GM19328 (cell line): ENCODE measurements around the gene EEPD1.

Experiments
- ATAC-seq: cut with Tn5 transposase; IDR thresholded peaks from one replicate; pipeline ENCODE4 v1.9.1; 2021; ENCODE audit warnings: mild to moderate bottlenecking, moderate library complexity; ENCODE audit not compliant: unreplicated experiment

EEPD1 gene

DNA sequence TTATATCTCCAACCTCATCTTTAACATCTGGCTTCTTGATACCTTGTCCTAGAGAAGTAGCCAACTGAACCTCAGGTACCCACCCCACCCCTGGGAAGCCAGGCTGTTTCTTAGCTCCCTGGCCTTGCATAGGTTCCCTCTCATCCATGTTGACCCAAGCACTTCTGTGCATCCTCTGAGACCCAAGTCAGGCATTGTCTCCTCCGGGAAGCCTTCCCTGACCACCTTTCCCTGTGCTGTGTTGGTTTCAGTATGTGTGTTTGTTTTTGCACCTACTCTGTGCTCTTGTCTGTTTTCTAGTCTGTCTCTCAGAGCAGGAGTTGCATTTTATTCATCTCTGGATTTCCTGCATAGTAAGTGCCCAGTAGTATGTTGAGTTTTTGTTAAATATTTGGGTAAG, 143.2 kb downstream of the EEPD1 start:
- no peak for ATAC-seq

DNA sequence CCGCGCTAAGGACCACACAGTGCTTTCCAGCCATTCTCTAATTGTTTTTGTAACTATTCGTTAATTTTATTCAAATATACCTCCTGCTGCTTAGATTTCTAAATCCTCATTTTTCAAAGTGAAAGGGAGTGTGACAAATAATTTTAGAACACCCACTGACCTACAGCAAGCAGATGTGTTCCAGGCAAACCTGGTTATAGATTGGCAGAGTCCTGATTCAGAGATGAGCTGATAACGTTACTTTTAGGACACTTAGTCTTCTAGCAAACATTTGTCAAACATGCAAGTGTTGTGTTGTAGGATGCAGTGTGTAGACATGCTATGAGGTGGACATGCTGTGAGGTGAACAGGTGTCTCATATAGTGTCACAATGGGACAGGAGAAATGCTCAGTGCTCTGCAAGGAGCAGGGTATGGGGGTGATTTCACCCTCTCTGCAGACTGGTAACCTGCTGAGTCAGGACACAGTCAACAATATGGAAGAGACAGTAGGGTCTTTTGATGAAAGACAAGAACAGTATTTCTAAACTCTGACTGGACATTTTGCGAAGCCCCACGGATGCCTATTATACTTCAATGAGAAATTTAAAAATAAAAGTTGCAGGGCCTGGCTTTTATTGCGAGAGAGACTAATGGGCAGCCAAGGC, 144.4 kb downstream of the EEPD1 start:
- ATAC-seq = no peak

DNA sequence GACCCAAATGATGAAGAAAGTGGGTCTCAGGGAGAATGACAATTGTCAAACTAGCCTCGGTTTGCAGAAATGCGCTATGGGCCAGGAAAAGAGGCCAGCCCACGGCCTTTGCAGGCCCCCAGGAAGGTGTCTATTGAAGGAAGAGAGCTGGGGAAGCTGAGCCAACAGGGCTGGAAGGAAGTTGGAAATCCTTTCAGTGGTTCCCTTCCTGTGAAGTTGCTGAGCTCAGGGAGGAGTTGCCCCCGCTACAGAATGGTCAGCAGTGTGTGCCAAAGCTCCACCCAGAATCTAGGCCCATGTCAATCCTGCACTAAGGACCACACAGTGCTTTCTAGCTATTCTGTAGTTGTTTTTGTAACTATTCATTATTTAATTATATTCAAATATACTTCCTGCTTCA, 145.1 kb downstream of the EEPD1 start:
- no peak for ATAC-seq

DNA sequence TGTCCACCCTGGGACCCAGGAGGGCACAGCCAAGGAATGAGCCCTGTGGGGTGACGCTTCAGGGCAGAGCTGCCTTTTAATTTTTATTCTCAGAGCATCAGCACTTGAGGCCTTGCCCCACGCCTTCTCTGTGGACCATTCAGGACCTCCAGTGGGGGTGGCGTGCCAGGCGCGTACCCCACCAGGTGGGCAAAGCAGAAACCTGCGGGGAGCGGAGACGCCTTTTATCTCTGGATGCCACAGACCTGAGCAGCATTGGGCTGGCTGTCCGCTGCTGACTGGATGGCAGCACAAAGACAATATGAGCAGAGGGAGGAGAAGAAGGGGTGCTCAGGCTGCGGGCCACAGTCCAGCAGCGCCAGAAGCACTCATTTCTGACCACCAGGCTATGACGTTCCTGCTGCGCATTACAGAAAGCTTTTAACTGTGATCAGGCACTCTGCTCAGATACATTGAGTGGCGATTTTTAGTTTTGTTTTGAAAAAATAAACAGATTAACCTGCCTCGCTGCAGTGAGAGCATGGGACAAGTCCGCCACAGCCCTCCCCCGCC, 146.2 kb downstream of the EEPD1 start:
- no peak for ATAC-seq

DNA sequence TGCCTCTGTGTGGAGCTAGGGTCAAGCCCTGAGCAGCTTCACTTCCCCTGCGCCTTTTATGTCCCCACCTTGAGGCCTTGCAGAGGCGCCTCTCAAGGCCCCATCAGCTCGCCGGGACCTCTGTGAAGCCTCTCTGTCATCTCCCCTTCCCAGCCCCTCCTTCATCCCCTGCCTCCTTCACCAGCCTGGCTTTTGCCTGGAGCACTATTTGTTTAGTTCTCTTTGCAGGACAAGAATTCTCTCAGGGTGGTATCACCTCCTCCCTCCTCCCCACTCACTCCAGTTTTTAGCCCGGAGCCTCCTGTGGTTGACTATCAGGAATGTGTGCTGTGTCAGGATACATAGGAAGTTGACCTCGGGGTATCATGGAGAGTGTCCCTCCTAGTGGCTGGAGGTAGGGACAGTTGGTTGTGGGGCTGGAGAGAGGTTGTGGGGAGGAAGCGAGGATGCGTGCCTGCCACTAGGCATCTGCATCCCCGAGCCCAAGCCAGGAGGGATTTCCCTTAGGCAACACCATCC, 146.8 kb downstream of the EEPD1 start:
- no peak for ATAC-seq

DNA sequence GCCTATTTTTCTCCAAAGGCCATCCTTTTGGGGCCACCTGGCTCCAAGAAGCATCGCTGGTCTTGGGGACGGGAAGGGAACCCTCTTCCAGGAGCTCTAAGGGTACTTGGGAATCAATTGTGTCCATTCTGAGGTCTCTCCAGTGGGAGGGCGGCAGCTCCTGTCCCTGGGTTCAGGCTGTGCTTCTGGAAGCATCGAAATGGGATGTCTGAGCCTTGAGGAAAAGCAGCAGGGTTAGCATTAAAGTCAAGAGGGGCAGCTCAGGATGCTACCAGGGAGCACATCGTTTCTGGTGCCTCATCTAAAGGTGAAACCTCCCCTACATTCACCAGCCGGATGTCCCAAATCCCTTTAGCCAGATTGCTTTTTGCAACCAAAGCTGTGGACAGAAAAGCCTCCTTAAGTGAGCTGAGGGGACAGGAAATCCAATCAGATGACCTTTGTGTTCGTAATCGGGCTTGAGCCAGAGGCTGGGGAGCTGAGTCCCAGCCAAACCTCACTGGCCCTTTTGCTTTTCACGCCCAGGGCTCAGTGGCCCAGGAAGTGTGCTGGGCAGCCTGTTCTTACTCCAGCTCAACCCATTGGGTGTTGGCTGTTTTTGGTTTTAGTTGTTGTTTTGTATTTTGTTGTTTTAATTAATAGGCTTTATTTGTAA, 147.8 kb downstream of the EEPD1 start:
- no peak for ATAC-seq

DNA sequence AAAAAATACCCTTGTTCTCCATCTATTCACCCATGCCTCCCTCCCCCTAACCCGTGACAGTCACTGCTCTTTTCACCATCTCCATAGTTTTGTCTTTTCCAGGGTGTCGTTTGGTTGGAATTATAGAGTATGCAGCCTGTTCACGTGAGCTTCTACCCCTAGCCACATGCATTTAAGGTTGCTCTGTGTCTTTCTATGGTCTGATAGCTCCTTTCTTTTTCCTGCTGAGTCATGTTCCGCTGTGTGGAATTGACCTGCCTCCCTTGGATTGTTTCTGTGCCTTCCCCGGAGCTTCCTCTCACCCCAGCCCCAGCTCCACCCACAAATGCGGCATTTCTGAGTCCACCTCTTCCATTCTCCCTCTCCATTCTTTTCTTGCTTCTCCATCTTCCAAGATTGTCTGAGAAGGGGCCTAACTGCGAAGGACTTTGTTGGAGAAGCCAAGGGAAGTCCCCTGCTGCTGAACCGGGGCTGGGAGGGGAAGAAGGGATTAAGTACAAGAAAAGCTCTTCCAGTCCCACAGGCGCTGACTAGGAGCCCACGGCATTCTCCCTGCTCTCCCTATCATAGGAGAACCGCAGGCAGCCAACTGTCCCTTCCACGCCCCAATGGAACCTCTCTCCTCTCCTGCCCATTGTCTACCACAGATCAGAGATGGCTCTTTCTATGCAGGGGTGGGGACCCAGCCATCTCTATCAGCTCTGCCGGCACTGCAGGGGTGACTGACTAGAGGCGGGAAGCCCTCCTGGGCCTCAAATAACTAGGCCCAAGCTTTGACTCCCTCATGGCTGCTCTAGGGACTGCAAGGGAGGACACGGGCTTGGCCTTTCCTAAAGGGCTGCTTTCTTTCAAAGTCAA, 149.1 kb downstream of the EEPD1 start:
- no peak for ATAC-seq

DNA sequence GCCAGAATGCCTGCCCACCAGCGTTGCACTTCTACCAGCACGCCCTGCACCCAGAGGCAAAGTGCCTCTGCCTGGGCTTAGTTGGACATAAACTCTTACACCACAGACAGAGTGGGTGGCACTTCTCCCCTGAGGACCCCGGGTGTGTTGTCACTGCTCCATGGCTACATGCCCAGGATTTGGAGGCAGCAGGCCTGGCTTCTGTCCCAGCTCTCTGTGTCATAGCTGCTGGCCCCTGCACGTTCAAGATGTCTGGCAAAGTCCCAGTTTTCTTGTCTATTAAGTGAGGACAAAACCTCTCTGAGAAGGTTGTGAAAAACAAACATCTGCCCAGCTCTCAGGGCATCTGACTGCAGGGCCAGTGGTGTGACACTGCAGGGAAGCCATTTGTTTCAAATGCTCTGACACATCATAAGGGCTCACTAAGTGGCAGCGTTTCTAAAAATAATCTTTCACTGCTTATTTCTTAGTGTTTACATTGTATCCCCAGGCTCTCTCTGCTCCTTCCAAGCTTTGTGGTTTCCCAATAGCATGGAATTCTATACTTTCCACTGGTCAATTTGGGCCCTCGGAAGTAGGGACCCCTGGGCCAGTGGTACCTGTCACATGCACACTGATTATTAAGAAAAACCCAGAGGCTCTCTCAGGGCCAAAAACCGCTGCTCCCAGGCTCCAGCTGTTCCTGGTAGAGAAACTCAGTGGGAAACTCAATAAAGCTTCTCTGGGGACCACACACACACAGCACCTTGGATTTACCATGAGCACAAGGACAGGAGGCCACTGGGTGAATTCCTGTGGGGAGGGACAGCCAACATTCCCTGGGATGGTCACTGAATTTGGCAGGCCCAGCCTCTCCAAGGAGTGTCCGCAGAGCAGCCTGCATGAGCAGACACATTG, 150.4 kb downstream of the EEPD1 start:
- ATAC-seq = no peak

DNA sequence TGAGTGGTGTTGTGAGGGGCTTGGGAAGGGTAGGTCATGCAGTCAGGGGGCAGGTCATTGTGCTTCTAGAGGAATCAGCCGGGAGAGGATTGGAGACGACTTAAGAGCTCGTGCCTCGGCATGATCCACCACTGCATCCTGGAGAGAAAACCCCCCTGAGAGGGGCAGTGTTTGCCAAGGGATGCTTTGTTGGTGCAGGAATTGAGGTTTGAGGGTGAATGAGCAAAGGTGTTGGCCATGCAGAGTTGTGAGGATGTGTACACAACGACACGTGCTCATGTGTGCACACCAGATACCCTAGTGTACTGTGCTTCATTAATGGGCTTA, 151.0 kb downstream of the EEPD1 start:
- no peak for ATAC-seq

DNA sequence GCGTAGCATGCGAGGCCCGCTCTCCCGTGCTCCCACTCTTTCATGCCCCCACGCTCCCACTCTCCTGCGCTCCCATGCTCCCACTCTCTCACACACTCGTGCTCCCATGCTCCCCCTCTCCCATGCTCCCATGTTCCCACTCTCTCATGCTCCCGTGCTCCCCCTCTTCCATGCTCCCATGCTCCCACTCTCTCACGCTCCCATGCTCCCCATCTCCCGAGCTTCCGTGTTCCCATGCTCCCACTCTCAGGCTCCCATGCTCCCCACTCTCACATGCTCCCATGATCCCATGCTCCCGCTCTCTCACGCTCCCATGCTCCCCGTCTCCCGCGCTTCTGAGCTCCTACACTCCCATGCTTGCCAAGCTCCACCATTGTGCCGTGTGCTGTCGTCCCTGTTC, 152.2 kb downstream of the EEPD1 start:
- no peak for ATAC-seq

DNA sequence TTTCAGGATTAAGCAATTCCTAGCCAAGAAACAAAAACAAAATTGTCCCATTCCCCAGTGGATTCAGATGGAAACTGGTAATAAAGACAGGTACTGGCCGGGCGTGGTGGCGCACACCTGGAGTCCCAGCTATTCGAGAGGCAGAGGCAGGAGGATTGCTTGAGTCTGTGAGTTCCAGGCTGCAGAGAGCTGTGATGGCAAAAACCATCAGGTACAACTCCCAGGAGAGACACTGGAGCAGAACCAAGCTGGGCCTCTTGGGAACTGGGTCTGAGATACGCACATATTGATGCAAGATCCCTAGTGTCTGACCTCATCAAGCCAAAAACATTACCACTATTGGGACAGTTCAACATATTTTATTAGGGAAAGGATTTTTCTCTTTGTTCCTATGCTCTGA, 152.6 kb downstream of the EEPD1 start:
- ATAC-seq = no peak

DNA sequence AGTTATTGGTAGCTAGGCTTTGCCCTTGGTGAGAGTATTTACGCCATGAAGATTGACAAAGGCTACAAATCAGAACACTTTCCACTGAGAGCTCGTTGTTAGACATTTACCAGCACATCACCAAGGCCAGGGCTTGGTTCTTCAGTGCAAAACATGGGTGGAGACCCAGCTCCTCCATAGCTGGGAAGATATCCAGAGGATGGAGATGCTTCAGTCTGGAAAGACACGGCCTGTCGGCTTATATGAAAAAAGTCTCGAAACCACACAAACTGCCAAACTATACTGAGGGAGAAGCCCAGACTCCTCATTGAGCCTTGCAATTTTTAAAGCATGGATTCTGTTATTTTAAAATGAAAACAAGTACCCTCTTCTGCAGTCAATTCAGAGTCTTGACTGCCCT, 153.2 kb downstream of the EEPD1 start:
- ATAC-seq = no peak

DNA sequence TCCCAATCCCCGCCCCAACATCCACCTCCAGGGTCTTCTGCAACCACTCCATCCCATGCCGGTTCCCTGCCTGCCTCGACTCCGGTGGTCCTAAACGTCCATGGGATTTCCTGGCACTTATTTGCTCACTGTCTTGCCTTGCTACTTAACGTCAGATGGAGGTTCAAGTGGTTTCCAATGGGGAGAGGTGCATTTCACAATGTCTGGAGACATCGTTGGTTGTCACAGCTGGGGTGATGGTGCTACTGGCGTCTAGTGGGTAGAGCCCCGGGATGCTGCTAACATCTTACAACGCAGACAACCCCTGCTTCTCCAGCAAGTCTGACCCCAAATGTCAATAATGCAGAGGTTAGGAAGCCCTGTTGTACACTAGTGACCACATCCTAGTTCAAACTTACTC, 153.7 kb downstream of the EEPD1 start:
- ATAC-seq = no peak

DNA sequence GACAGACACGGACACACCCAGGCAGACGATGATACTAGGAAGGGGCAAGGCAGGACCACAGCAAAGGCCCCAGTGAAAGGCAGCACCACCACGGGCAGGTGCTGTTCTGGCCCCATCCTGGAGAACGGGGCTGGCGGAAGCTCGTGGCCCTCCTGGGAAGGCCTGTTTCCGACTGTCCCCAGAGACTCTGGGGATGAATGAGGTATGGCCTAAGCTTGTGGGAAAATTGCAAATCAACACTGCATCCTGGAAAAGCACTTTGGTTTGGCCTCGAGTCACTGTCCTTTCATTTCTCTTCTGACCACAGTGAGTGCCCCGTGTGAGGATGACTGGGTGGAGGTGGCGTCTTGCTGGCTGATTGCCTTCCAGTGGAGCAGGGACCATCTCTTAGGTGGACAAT, 155.0 kb downstream of the EEPD1 start:
- no peak for ATAC-seq

DNA sequence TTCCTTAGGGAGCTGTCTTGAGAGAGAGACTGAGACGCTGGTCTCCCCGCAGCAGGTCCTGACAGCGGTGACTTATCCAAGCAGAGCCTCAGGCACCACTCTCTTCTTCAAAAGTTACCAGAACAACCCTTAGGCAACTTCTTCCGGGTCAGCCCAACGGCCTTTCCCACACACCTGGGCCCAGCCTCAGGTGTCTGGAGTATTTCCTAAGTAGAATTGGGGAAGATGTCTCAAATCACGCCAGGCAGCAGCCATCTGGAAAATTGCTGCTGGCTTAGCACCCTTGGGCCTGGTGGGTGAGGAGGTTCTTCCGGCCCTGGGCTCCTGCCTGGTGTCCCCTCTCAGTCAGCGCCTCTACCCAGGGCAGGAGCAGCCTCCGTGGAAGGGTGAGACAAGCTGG, 156.2 kb downstream of the EEPD1 start:
- ATAC-seq = no peak

DNA sequence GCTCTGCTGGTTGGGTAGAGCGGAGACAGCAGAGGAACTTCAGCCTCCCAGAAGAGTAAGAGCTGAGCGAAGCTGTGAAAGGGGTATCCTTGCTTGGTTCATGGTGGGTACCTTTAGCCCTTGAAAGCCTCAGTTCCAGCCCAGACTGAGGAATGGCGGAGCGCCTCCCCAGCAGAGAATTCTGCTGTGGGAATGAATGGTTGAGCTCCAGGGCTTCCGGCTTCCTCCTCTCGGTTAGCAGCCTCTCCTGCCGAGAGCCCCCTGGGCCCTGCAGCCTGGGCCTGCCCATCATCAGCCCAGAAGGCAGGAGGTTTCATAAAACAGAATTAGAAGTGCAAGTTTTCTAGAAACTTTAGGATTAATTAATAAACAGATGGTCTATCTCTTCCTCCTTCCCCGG, 156.7 kb downstream of the EEPD1 start:
- no peak for ATAC-seq

DNA sequence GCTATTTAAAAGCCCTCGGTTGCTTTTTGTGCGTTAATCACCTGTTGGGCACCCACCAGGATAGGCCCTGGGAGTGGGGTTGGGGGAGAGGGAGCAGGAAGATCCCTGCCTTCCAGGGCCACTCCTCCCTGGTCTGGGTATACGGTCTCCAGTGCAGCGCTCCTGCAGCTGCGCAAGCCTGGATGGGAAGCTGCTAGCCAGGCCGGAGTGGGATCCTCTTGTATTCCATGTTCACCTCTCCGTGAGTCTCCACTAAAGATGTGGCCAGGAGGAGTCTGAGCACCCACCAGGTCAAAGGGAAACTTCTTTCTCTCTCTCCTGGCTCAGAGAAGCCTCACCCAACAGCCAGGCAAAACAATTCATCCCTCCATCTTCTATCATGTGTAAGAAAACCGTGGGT, 157.8 kb downstream of the EEPD1 start:
- ATAC-seq = no peak

DNA sequence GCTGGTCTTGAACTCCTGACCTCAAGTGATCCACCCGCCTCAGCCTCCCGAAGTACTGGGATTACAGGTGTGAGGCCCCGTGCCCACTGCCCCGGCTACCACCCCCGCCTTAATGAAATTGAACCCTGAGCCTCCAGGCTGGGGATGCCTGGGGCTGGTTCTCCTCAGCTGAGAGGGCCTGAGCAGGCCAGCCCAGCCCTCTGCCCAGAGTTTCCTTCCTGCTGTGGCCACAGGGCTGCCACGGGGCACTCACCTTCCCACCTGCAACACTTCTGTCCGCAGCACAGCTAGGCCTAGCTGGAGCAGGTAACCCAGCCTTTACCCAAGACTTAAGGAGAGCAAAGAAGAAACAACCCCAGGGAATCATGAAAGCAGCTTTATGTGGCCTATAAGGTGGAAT, 158.5 kb downstream of the EEPD1 start:
- no peak for ATAC-seq

DNA sequence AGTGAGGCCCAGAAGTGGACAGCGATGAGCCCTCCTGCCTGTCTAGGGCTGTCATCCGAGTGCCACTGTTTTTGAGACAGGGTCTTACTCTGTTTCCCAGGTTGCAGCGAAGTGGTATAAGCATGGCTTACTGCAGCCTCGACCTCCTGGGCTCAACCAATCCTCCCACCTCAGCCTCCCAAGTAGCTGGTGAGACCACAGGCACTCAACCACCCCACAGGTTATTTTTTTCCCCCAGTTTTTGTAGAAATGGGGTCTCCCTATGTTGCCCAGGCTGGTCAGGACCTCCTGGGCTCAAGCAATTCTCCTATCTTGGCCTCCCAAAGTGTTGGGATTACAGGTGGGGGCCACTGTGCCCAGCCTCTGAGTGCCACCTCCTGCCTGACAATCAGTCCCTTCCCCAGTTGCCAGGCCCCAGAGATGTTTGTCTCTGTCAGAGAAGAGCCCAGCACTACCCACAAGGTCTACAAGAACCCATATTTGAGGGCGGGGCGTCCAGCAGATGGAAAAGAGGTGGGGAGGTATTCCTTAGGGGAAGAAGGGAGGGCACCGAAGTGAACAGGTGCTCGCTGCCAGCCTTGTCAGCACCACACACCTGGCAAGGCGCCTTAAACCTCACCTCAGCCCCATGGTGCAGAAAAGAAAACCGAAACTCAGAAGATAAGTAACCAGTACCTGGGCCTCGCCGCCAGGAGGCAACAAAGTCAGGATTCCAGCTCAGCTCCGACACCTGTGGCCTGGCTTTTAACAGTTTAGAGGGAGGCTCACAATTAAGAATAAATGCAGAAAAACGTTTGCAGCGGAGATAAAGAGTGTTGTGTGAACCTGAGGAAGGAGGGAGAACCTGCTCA, 159.2 kb downstream of the EEPD1 start:
- no peak for ATAC-seq

DNA sequence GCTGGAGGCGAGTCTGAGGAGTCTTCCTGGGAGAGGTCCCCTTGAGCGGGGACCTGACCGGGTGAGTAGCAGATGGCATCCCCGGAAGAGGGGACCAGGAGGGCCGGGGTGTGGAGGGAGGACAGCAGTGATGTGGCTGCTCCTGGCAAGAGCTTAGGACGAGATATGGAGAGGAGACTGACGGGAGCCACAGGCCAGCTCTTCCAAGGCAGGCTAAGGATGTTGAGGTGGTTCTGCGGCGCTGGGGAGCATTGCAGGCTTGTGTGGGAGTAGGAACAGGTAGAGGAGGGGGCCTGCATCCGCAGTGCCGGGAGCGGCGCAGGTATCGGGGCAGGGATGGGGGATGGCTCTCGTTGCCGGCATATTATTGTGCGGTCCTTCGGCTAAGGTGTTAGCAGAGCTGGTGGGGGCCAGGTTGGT, 159.9 kb downstream of the EEPD1 start:
- ATAC-seq = no peak
